ENCODE measurements around the gene PCDHB15. TPM values are rescaled to one million over a fixed set of nuclear protein-coding genes. Genes with fewer than 3 reads are reported as not detected.
"Not testable (repeated sequence)": the region's sequence is repeated elsewhere in the genome, so short reads cannot be mapped to it uniquely, and the experiment has no call there.

Gene PCDHB15
- 0.13 TPM for polyA plus RNA-seq (2012; ENCODE audit: low read depth, missing spikeins)

DNA sequence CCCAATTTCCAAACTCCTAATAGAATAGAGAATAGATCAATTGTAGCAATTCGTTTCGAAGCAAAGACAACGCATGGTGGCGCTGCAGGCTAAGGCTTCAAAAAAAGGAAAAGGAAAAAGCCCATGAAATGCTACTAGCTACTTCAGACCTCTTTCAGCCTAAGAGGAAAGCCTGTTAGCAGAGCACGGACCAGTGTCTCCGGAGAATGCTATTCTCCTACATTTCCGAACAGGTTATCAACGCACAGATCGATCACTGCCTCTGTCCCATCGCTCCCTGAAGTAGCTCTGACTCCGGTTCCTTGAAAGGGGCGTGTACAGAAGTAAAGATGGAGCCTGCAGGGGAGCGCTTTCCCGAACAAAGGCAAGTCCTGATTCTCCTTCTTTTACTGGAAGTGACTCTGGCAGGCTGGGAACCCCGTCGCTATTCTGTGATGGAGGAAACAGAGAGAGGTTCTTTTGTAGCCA lies at the start of gene PCDHB15:
TSS of gene PCDHB15 (plus strand) at position 146 of the 468 bp plus-strand sequence. CDS start at position 330, 184 bp downstream.
- no peak for FAIRE-seq
- TF ChIP-seq SPI1 (IDR thresholded peaks at IDR 0.05; ENCODE audit: low read depth, low read length) = no peak
- no peak for TF ChIP-seq POLR2AphosphoS5 (IDR thresholded peaks at IDR 0.05; ENCODE audit: low read depth, low read length)
- TF ChIP-seq TAF1 (IDR thresholded peaks at IDR 0.05; ENCODE audit: low read depth, low read length) = no peak
- TF ChIP-seq PAX5 (IDR thresholded peaks at IDR 0.05; ENCODE audit: insufficient read depth, low read length, severe bottlenecking) = no peak
- TF ChIP-seq POU2F2 (IDR thresholded peaks at IDR 0.05; ENCODE audit: low read depth, low read length) = no peak
- no peak for TF ChIP-seq POLR2A (IDR thresholded peaks at IDR 0.05; ENCODE audit: low read depth, low read length)
- no peak for DNase-seq (ENCODE audit: insufficient read length, low spot score)

GRCh38 chr5:141196363-141196762 lies 48.8 kb upstream of the PCDHB15 start:
- DNase-seq (ENCODE audit: insufficient read length, low spot score) = no peak
- no peak for FAIRE-seq
- TF ChIP-seq POLR2A (IDR thresholded peaks at IDR 0.05; ENCODE audit: low read depth, low read length) (no peak), SPI1 (IDR thresholded peaks at IDR 0.05; ENCODE audit: low read depth, low read length) (no peak), POU2F2 (IDR thresholded peaks at IDR 0.05; ENCODE audit: low read depth, low read length) (no peak)

GRCh38 chr5:141199359-141200235 lies 45.6 kb upstream of the PCDHB15 start, which contains the start of gene PCDHB11:
PCDHB11 (plus strand) TSS chr5:141199627; CDS start chr5:141199775, 148 bp downstream.
- TF ChIP-seq SPI1 (IDR thresholded peaks at IDR 0.05; ENCODE audit: low read depth, low read length) (no peak), TAF1 (IDR thresholded peaks at IDR 0.05; ENCODE audit: low read depth, low read length) (no peak), POLR2A (IDR thresholded peaks at IDR 0.05; ENCODE audit: low read depth, low read length) (no peak), POU2F2 (IDR thresholded peaks at IDR 0.05; ENCODE audit: low read depth, low read length) (no peak), POLR2AphosphoS5 (IDR thresholded peaks at IDR 0.05; ENCODE audit: low read depth, low read length) (no peak), PAX5 (IDR thresholded peaks at IDR 0.05; ENCODE audit: insufficient read depth, low read length, severe bottlenecking) (no peak)
- DNase-seq (ENCODE audit: insufficient read length, low spot score) = no peak
- no peak for FAIRE-seq

DNA sequence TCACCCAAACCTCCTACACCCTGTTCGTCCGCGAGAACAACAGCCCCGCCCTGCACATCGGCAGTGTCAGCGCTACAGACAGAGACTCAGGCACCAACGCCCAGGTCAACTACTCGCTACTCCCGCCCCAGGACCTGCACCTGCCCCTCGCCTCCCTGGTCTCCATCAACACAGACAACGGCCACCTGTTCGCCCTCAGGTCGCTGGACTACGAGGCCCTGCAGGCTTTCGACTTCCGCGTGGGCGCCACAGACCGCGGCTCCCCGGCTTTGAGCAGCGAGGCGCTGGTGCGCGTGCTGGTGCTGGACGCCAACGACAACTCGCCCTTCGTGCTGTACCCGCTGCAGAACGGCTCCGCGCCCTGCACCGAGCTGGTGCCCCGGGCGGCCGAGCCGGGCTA lies 44.1 kb upstream of the PCDHB15 start:
- DNase-seq (ENCODE audit: insufficient read length, low spot score); FAIRE-seq: not testable (repeated sequence)

DNA sequence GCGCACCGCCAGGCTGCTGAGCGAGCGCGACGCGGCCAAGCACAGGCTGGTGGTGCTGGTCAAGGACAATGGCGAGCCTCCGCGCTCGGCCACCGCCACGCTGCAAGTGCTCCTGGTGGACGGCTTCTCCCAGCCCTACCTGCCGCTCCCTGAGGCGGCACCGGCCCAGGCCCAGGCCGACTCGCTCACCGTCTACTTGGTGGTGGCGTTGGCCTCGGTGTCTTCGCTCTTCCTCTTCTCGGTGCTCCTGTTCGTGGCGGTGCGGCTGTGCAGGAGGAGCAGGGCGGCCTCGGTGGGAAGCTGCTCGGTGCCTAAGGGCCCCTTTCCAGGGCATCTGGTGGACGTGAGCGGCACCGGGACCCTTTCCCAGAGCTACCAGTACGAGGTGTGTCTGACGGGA lies 43.5 kb upstream of the PCDHB15 start:
- not testable (repeated sequence) for DNase-seq (ENCODE audit: insufficient read length, low spot score); FAIRE-seq

DNA sequence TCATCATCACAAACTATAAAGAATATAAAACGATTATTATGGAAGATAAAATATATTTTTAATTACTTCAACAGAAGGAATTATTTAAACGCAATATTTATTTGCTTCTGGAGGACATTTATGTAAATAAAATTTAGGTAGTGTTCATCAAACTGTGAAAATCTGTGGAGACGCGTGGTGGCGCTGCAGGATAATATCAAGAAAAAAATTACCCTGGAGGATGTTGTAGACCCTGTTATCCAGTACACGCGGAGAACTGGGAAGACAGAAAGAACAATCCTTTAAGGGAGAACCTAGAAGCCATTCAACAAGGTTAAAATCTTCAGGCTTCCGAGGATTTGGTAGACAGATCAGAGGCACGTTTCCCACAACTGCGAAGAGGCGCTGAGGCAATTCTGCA lies 36.7 kb upstream of the PCDHB15 start, which contains the start of gene PCDHB12:
TSS of gene PCDHB12 (plus strand) at position 242 of the 400 bp plus-strand sequence. CDS start 189 bp downstream, outside the sequence.
- no peak for FAIRE-seq
- TF ChIP-seq POLR2A (IDR thresholded peaks at IDR 0.05; ENCODE audit: low read depth, low read length) (no peak), POU2F2 (IDR thresholded peaks at IDR 0.05; ENCODE audit: low read depth, low read length) (no peak), PAX5 (IDR thresholded peaks at IDR 0.05; ENCODE audit: insufficient read depth, low read length, severe bottlenecking) (no peak), POLR2AphosphoS5 (IDR thresholded peaks at IDR 0.05; ENCODE audit: low read depth, low read length) (no peak), TAF1 (IDR thresholded peaks at IDR 0.05; ENCODE audit: low read depth, low read length) (no peak), SPI1 (IDR thresholded peaks at IDR 0.05; ENCODE audit: low read depth, low read length) (no peak)
- DNase-seq (ENCODE audit: insufficient read length, low spot score) = no peak

- DNase-seq (ENCODE audit: insufficient read length, low spot score); FAIRE-seq: not testable (repeated sequence)
These were observed 34.9 kb upstream of the PCDHB15 start for GRCh38 chr5:141210281-141210680.

- not testable (repeated sequence) for DNase-seq (ENCODE audit: insufficient read length, low spot score); FAIRE-seq
These were observed 34.3 kb upstream of the PCDHB15 start for GRCh38 chr5:141210849-141211248.

DNA sequence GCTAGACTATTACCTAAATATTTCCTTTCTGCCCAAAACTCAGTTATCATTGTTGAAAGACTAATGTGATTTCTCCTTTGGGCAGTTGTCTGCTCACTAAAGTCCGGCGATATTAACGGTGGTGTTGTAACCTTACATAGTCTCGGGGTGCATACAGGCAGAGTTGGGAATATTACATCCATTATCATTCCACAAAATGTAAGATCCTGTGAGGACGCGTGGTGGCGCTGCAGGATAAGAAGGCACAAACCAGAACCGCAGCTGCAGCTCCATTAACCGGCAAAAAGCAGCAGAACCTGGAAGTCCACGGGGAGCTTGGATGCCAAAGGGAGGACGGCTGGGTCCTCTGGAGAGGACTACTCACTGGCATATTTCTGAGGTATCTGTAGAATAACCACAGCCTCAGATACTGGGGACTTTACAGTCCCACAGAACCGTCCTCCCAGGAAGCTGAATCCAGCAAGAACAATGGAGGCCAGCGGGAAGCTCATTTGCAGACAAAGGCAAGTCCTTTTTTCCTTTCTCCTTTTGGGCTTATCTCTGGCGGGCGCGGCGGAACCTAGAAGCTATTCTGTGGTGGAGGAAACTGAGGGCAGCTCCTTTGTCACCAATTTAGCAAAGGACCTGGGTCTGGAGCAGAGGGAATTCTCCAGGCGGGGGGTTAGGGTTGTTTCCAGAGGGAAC lies 31.4 kb upstream of the PCDHB15 start, which contains the start of gene PCDHB13:
TSS of gene PCDHB13 (plus strand) at position 264 of the 684 bp plus-strand sequence. CDS start at position 469, 205 bp downstream.
- DNase-seq (ENCODE audit: insufficient read length, low spot score); FAIRE-seq: not testable (repeated sequence)

- not testable (repeated sequence) for DNase-seq (ENCODE audit: insufficient read length, low spot score)
- FAIRE-seq = peak; percentile 74
These were observed 30.6 kb upstream of the PCDHB15 start for GRCh38 chr5:141214583-141214982.

DNA sequence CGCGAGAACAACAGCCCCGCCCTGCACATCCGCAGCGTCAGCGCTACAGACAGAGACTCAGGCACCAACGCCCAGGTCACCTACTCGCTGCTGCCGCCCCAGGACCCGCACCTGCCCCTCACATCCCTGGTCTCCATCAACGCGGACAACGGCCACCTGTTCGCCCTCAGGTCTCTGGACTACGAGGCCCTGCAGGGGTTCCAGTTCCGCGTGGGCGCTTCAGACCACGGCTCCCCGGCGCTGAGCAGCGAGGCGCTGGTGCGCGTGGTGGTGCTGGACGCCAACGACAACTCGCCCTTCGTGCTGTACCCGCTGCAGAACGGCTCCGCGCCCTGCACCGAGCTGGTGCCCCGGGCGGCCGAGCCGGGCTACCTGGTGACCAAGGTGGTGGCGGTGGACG lies 29.7 kb upstream of the PCDHB15 start:
- not testable (repeated sequence) for DNase-seq (ENCODE audit: insufficient read length, low spot score); FAIRE-seq

GRCh38 chr5:141216035-141216434 lies 29.2 kb upstream of the PCDHB15 start:
- DNase-seq (ENCODE audit: insufficient read length, low spot score); FAIRE-seq: not testable (repeated sequence)
